Esophagus muscularis mucosa (tissue), 4 donors: Measurements from ENCODE around the gene HNRNPU. TPM values are rescaled to one million over a fixed set of nuclear protein-coding genes. Genes with fewer than 3 reads are reported as not detected.

ENCODE experiments used
- DNase-seq: peaks from one replicate; pipeline ENCODE4 v3.0.0-alpha.2; 2017; ENCODE audit errors: extremely low spot score
- H3K27ac ChIP-seq, 4 donors: fragments of 200-600 bp; sonication (generic); replicated peaks in 1 of 4; 1 replicate in 3 of 4; 2 replicates in 1 of 4; pipeline ENCODE4 v1.5.1; 2016 to 2019; ENCODE audit warnings: mild to moderate bottlenecking in 1 of 4
- H3K27me3 ChIP-seq, 4 donors: fragments of 200-600 bp; sonication (generic); one replicate each; pipeline versions ENCODE4 v1.5.1 to v1.6.0; 2016 to 2019
- H3K36me3 ChIP-seq, 4 donors: fragments of 200-600 bp; sonication (generic); one replicate each; pipeline ENCODE4 v1.5.1; 2016 to 2019
- H3K4me1 ChIP-seq, 4 donors: fragments of 200-600 bp; sonication (generic); one replicate each; pipeline ENCODE4 v1.5.1; 2016 to 2019
- H3K4me3 ChIP-seq, 4 donors: fragments of 200-600 bp; sonication (generic); 1 replicate in 2 of 4; 2 replicates in 2 of 4; pipeline ENCODE4 v1.5.1; 2016 to 2019; ENCODE audit warnings: mild to moderate bottlenecking in 4 of 4, moderate library complexity in 1 of 4
- H3K9me3 ChIP-seq, 4 donors: fragments of 200-600 bp; sonication (generic); 1 replicate in 3 of 4; 2 replicates in 1 of 4; pipeline ENCODE4 v1.5.1; 2016 to 2019
- EP300 ChIP-seq: sonication (generic); formaldehyde crosslinking; IDR thresholded peaks from one replicate; pipeline ENCODE4 v1.6.1; 2017; ENCODE audit warnings: antibody characterized with exemption
- POLR2A ChIP-seq: fragments of 450-650 bp; IDR thresholded peaks from one replicate; pipeline ENCODE4 v1.6.1; 2017; ENCODE audit warnings: antibody characterized with exemption, moderate library complexity, mild to moderate bottlenecking, low read depth
- POLR2AphosphoS5 ChIP-seq, 2 donors: sonication (generic); formaldehyde crosslinking; IDR thresholded peaks; one replicate each; pipeline ENCODE4 v1.6.1; 2017; ENCODE audit warnings: antibody characterized with exemption in 2 of 2
- WGBS: methylation state at CpG from one replicate; pipeline ENCODE4 v1.1.5; 2018; 5-methylcytosine and 5-hydroxymethylcytosine counted together
- intact Hi-C: fragments of 100-400 bp; cut with DNase I; formaldehyde crosslinking; loops from one replicate; pipeline ENCODE4 v1.15.1; 2023
- total RNA-seq, 4 donors: library from RNA; depleted of rRNA; stranded (reverse); fragments of >200 nt; gene quantifications; one replicate each; pipeline versions ENCODE4 v1.1.0 to v1.2.1, GENCODE V29; 2016
- TF ChIP-seq, protein P1 (sequence below), 3 experiments: fragments of 200-600 bp in 2 of 3; fragments of 450-650 bp in 1 of 3; sonication (generic) in 2 of 3; IDR thresholded peaks; one replicate each; pipeline ENCODE4 v1.5.1; 2017 to 2019; ENCODE audit warnings: antibody characterized with exemption in 3 of 3, mild to moderate bottlenecking in 2 of 3, moderate library complexity in 1 of 3

HNRNPU gene
- total RNA-seq, 4 donors from 2014 or later, result 255 to 306 (median 279) TPM

- WGBS, result 71% methylated on average over 1 of the region's 1 CpG
- peaks cover 50 to 86% (median 64%) of the 10 kb centered on the region in 4 donors for H3K36me3 ChIP-seq
- peaks cover 55 to 87% (median 82%) of the 10 kb centered on the region in 4 donors for H3K4me1 ChIP-seq
Observed at GRCh38 chr1:244858357-244858756, 6.0 kb downstream of the HNRNPU start.

GRCh38 chr1:244857761-244858160 lies 6.6 kb downstream of the HNRNPU start:
- WGBS, result 57% methylated on average over 3 of the region's 3 CpGs
- H3K4me3 ChIP-seq, result no peak overlapping the region
- intact Hi-C loops, result no loop called here
- no peaks in the 10 kb centered on the region for H3K9me3 ChIP-seq
- peaks cover 50 to 92% (median 67%) of the 10 kb centered on the region in 4 donors for H3K36me3 ChIP-seq
- DNase-seq, result no peak
- no peak overlapping the region for H3K27ac ChIP-seq
- H3K27me3 ChIP-seq, result no peaks in the 10 kb centered on the region
- no peak for TF ChIP-seq EP300
- no peak for TF ChIP-seq POLR2A
- TF ChIP-seq, protein P1, sequence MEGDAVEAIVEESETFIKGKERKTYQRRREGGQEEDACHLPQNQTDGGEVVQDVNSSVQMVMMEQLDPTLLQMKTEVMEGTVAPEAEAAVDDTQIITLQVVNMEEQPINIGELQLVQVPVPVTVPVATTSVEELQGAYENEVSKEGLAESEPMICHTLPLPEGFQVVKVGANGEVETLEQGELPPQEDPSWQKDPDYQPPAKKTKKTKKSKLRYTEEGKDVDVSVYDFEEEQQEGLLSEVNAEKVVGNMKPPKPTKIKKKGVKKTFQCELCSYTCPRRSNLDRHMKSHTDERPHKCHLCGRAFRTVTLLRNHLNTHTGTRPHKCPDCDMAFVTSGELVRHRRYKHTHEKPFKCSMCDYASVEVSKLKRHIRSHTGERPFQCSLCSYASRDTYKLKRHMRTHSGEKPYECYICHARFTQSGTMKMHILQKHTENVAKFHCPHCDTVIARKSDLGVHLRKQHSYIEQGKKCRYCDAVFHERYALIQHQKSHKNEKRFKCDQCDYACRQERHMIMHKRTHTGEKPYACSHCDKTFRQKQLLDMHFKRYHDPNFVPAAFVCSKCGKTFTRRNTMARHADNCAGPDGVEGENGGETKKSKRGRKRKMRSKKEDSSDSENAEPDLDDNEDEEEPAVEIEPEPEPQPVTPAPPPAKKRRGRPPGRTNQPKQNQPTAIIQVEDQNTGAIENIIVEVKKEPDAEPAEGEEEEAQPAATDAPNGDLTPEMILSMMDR (IDR thresholded peaks at IDR 0.05), result no peak
- TF ChIP-seq POLR2AphosphoS5 (IDR thresholded peaks at IDR 0.05), result no peak
- peaks cover 59 to 90% (median 85%) of the 10 kb centered on the region in 4 donors for H3K4me1 ChIP-seq

More at GRCh38 chr1:244858357-244858756, 6.0 kb downstream of the HNRNPU start:
- no peak overlapping the region for H3K27ac ChIP-seq
- H3K9me3 ChIP-seq, result no peaks in the 10 kb centered on the region
- intact Hi-C loops, result no loop called here
- TF ChIP-seq, protein P1 (IDR thresholded peaks at IDR 0.05), result no peak
- TF ChIP-seq EP300, result no peak
- no peak for TF ChIP-seq POLR2A
- TF ChIP-seq POLR2AphosphoS5 (IDR thresholded peaks at IDR 0.05), result no peak
- no peak overlapping the region for H3K4me3 ChIP-seq
- no peak for DNase-seq
- H3K27me3 ChIP-seq, result no peaks in the 10 kb centered on the region

GRCh38 chr1:244854865-244855578 lies 9.3 kb downstream of the HNRNPU start:
- H3K9me3 ChIP-seq, result no peaks in the 10 kb centered on the region
- H3K27ac ChIP-seq, result peak overlapping the region in 2 of 4 donors; percentile 4 to 5
- 57% methylated on average over 7 of the region's 7 CpGs for WGBS
- H3K27me3 ChIP-seq, result no peaks in the 10 kb centered on the region
- no peak for TF ChIP-seq POLR2A
- TF ChIP-seq, protein P1 (IDR thresholded peaks at IDR 0.05), result no peak
- TF ChIP-seq EP300, result no peak
- no peak for TF ChIP-seq POLR2AphosphoS5 (IDR thresholded peaks at IDR 0.05)
- H3K4me3 ChIP-seq, result no peak overlapping the region
- intact Hi-C loops, result no loop called here
- no peak for DNase-seq
- peaks cover 56 to 99% (median 75%) of the 10 kb centered on the region in 4 donors for H3K36me3 ChIP-seq
- H3K4me1 ChIP-seq, result peaks cover 39 to 86% (median 77%) of the 10 kb centered on the region in 4 donors

DNA sequence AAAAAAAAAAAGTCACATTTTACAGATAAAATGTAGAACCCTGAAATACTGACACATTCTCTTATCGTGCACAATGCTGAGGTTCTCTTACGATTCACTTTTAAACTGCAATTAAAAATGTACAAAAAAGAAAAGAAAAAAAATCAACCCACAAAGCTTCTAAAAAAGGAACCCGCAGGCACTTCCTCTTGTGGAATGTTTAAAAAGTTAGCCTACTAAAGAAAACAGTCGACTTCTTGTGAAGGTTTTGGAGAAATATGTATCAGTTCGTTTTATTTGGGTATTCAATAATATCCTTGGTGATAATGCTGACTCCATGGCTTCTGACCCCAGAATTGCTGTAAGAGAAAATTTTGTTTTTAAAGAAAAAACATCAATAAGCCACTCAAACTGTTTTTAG lies 10.2 kb downstream of the HNRNPU start:
- Histone ChIP-seq H3K36me3 (peaks cover 51 to 94% (median 70%) of the 10 kb centered on the region in 4 donors), H3K9me3 (no peaks in the 10 kb centered on the region), H3K4me1 (peaks cover 30 to 83% (median 76%) of the 10 kb centered on the region in 4 donors), H3K4me3 (no peak overlapping the region), H3K27me3 (no peaks in the 10 kb centered on the region), H3K27ac (no peak overlapping the region)
- WGBS, result 51% methylated on average over 5 of the region's 5 CpGs
- TF ChIP-seq POLR2A (no peak), EP300 (no peak), POLR2AphosphoS5 (IDR thresholded peaks at IDR 0.05) (no peak)
- TF ChIP-seq, protein P1 (IDR thresholded peaks at IDR 0.05), result no peak
- intact Hi-C loops, result no loop called here
- DNase-seq, result no peak
